ENCODE data around the gene CMBL.

Gene CMBL

GRCh38 chr5:10334831-10335230 lies 27.1 kb upstream of the CMBL start:
- DNase-seq (ENCODE audit: insufficient read length, low spot score) (no peak), FAIRE-seq (no peak)

- DNase-seq (ENCODE audit: insufficient read length, low spot score) (no peak), FAIRE-seq (no peak)
These were observed 25.7 kb upstream of the CMBL start for GRCh38 chr5:10333154-10334006.

GRCh38 chr5:10332301-10332700 lies 24.6 kb upstream of the CMBL start:
- DNase-seq (ENCODE audit: insufficient read length, low spot score) (no peak), FAIRE-seq (no peak)

DNA sequence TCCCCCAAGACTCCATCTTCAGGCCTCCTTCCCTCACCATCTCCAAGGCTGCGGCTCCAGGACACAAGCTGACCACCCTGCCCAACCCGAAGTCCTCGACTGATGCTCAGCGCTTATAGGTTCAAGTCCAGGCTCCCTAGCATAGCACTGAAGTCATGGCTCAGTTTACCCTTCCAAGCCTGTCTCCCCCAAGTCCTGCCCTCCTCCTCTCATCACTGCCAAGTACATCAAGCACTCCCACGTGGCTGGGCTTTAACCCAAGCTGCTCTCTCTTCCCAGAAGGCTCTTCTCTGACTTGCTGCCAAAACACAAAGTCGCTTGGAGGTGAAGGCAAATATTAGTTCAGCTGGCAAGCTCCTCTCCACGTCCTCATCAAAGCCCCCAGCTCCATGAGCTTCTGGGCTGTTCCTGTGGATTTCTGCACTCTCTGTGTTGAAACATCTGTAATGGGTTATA lies 23.7 kb upstream of the CMBL start:
- FAIRE-seq (no peak), DNase-seq (ENCODE audit: insufficient read length, low spot score) (no peak)

- no peak for FAIRE-seq
These were observed 23.0 kb upstream of the CMBL start for GRCh38 chr5:10330511-10331230.

DNA sequence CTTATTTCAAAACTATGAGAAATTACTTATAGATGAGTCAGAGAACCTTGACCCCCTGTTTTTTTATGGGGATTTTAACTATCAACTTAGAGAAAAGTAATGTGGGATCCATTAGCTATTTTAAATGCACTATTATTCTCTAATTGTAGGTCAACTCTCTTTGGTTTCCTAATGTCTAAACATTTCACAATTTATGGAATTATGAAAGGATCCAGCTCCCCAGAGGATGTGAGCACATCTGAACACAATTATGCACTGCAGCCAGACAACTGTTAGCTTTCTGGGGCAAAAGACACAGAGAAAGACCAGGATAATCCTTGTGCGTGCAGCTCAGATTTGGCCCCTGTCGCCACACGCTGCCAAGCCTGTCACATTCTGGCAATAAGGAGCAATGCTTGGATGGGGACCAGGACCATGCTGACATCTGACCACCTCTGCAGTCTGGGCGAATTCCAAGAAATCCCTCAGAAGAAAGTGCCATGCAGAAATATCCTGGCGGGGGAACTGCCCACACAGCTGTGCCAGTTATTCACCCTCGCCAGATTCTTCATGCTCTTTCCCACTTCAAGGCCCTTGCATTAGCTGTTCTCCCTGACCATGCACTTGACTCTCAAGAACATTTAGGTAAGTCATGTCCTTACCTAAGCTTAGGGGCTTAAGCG lies 22.2 kb upstream of the CMBL start:
- DNase-seq (ENCODE audit: insufficient read length, low spot score) (no peak), FAIRE-seq (no peak)

More at GRCh38 chr5:10330511-10331230, 23.0 kb upstream of the CMBL start:
- DNase-seq (ENCODE audit: insufficient read length, low spot score) = no peak

- DNase-seq (ENCODE audit: insufficient read length, low spot score) (no peak), FAIRE-seq (no peak)
These were observed 21.7 kb upstream of the CMBL start for GRCh38 chr5:10329446-10329819.

DNA sequence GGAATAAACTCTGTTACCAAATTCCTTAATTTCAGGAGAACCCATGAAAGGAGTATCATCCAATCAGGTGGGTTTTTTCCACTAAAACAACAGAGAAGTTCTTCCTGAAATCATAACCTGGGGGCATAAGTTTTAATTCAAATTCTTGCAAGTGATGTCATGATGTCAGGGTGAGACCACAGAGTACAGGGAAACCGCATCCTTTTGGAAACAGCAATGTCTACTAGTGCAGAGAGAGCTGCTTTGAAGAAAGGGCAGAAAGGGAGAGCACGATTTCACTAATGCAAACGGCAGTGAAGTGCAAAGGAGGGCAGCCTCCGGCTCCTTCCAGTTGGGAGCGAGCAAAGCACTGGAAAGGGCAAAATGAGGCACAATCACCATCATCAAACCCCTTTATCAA lies 20.6 kb upstream of the CMBL start:
- FAIRE-seq = no peak
- no peak for DNase-seq (ENCODE audit: insufficient read length, low spot score)

DNA sequence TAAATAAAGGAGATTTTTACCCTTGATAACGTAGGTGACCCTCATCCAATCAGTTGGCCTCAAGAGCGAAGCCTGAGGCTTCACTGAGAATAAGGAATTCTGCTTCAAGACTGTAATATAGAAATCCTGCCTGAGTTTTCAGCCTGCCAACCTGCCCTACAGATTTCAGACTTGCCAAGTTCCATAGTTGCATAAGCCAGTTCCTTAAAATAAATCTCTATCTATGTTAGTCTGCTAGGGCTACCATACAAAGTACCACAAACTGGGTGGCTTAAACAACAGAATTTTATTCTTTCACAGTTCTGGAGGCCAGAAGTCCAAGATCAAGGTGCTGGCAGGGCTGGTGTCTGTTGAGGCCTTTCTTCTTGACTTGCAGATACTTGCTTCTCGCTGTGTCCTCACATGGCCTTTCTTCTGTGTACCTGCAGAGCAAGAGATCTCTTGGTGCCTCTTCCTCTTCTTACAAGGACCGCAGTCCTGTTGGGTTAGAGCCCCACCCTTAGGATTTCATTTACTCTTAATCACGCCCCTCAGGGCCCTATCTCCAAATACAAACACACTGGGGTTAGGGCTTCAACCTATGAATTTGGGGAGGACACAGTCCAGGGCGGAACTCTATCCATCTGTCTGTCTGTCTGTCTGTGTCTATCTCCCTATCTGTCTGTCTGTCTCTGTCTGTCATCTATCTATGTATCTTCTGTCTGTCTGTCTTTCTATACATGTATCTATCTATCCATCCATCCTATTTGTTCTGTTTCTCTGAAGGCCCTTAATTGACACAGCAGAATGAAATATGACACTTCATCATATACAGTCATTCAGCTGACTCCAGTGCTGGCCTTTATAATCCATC lies 17.0 kb upstream of the CMBL start:
- FAIRE-seq = no peak
- no peak for DNase-seq (ENCODE audit: insufficient read length, low spot score)

DNA sequence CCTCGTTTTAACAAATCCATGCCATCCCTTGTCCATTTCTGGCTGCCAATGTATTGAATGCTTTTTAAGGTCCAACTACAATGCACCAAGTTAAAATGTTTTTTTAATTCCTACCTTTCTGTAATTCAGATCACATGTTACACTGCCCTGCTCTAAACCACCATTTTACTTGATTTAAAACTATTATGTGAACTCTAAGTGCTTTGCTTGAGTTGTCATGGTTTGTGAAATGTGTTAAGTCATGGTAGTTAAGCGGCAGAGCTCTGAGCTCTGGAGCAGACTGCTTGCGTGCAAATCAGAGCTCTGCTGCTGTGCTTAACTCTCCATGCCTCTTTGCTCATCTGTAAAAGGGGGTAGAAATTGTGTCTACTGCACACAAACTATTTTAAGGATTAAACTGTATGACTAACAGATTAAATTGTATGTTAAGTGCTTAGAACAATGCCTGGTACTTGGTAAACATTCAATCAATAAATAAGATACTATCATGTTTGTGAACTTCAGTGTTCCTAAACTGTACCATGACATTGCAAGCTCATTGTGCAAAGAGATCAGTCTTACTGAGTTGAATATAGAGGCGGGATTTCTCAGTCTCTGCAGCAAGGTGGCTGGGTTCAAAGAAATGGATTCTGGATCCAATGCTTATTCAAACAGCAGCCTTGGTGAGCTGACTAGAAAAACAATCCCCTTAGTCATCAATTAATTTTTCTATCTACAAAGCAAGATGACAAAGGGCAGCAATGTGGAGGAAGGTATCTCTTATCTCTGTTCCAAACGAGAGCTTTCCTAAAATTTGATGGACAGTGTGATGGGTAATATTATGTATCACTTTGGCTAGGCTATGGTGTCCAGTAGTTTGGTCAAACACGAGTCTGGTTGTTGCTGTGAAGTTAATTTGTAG lies 16.1 kb upstream of the CMBL start:
- FAIRE-seq = no peak
- DNase-seq (ENCODE audit: insufficient read length, low spot score) = no peak

DNA sequence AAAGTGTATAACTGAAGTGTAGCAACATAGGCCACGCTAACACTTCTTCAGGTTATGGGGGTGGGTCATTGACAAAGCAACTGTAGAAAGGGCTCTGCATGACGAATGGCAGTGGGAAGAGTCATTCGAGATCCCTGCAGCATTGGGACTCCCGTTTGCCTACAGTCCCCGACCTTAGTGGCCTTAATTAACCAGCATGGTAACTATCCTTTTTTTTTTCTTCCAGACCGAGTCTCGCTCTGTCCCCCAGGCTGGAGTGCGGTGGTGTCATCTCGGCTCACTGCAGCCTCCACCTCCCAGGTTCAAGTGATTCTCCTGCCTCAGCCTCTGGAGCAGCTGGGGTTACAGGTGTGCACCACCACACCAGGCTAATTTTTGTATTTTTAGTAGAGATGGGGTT lies 14.2 kb upstream of the CMBL start:
- no peak for FAIRE-seq
- no peak for DNase-seq (ENCODE audit: insufficient read length, low spot score)

GRCh38 chr5:10320793-10321192 lies 13.1 kb upstream of the CMBL start:
- FAIRE-seq (no peak), DNase-seq (ENCODE audit: insufficient read length, low spot score) (no peak)

- DNase-seq (ENCODE audit: insufficient read length, low spot score) = no peak
- FAIRE-seq = no peak
These were observed 11.6 kb upstream of the CMBL start for GRCh38 chr5:10319202-10319851.

GRCh38 chr5:10317825-10318682 lies 10.4 kb upstream of the CMBL start:
- FAIRE-seq (no peak), DNase-seq (ENCODE audit: insufficient read length, low spot score) (no peak)

GRCh38 chr5:10315824-10316509 lies 8.3 kb upstream of the CMBL start:
- DNase-seq (ENCODE audit: insufficient read length, low spot score) (no peak), FAIRE-seq (no peak)

GRCh38 chr5:10315201-10315600 lies 7.5 kb upstream of the CMBL start:
- no peak for FAIRE-seq
- no peak for DNase-seq (ENCODE audit: insufficient read length, low spot score)

DNA sequence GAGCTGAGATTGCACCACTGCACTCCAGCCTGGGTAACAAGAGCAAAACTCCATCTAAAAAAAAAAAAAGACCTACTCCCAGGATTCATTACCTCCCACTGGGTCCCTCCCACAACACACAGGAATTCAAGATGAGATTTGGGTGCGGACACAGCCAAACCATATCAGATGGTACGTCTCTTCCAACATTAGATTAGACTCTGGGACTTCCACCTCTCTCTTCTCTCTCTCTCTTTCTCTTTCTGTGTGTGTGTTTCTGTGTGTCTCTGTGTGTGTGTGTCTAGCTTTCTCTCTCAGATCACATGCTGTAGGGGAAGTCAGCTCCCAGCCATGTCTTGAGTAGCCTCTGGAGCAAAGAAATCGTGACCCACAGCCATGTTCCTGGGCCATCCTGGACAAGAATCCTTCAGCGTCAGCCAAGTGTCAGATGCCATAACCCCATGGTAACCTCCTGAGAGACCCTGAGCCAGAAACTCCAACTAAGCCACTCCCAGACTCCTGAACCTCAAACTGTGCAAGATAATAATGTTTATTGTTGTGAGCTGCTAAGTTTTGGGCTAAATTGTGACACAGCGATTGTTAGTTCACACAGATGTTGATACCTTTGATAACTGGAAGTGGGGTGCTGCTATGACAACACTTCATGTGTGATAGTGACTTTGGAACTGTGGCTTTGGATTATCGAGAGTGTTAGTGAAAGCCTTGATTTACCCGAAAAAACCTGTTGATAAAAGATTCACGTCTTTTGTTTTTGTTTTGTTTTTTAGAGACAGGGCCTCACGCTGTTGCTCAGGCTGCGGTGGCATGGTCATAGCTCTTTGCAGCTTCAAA lies 4.1 kb upstream of the CMBL start:
- no peak for FAIRE-seq

More for the DNA sequence above, 4.1 kb upstream of the CMBL start:
- DNase-seq (ENCODE audit: insufficient read length, low spot score) = no peak
